Measurements from ENCODE around the gene SH3D19.

GRCh38 chr4:151251603-151252304 is 73.7 kb downstream of the SH3D19 start:
- TF ChIP-seq TAF1 (IDR thresholded peaks at IDR 0.05; ENCODE audit: low read depth, low read length) (no peak), POLR2A (IDR thresholded peaks at IDR 0.05; ENCODE audit: low read depth, low read length) (no peak), PAX5 (IDR thresholded peaks at IDR 0.05; ENCODE audit: insufficient read depth, low read length, severe bottlenecking) (no peak), POLR2AphosphoS5 (IDR thresholded peaks at IDR 0.05; ENCODE audit: low read depth, low read length) (no peak), SPI1 (IDR thresholded peaks at IDR 0.05; ENCODE audit: low read depth, low read length) (no peak)

Measured in GM12891 (cell line).